MM.1S (cell line): ENCODE results near the gene PTPN1.

Source experiments
- DNase-seq: peaks from one replicate; pipeline ENCODE4 v3.0.0-alpha.2; 2015
- H2AFZ ChIP-seq: fragments of 300-600 bp; sonication (generic); 2 replicates; pipeline ENCODE4 v1.6.0; 2016; ENCODE audit warnings: antibody characterized with exemption, low read length
- H3F3A ChIP-seq: fragments of 300-600 bp; sonication (generic); 2 replicates; pipeline ENCODE4 v1.6.1; 2016; ENCODE audit warnings: mild to moderate bottlenecking, antibody characterized with exemption, low read length, moderate library complexity, mixed read lengths; ENCODE audit not compliant: insufficient read depth
- H3K27ac ChIP-seq: fragments of 300-600 bp; sonication (generic); 2 replicates; pipeline ENCODE4 v1.5.1; 2016; ENCODE audit warnings: mild to moderate bottlenecking, low read length
- H3K27me3 ChIP-seq: fragments of 300-600 bp; sonication (generic); replicated peaks from 2 replicates; pipeline ENCODE4 v1.6.0; 2016; ENCODE audit warnings: low read length; ENCODE audit not compliant: insufficient read depth
- H3K36me3 ChIP-seq: fragments of 300-600 bp; sonication (generic); replicated peaks from 2 replicates; pipeline ENCODE4 v1.6.1; 2016; ENCODE audit warnings: mild to moderate bottlenecking, low read length, mixed read lengths; ENCODE audit not compliant: insufficient read depth
- H3K4me1 ChIP-seq: fragments of 300-600 bp; sonication (generic); 2 replicates; pipeline ENCODE4 v1.6.1; 2016; ENCODE audit warnings: low read length, mixed read lengths
- H3K4me2 ChIP-seq: fragments of 300-600 bp; sonication (generic); 2 replicates; pipeline ENCODE4 v1.6.0; 2016; ENCODE audit warnings: low read depth, low read length
- H3K4me3 ChIP-seq: fragments of 300-600 bp; sonication (generic); 2 replicates; pipeline ENCODE4 v1.5.1; 2016; ENCODE audit warnings: low read length, mixed read lengths
- H3K79me2 ChIP-seq: fragments of 300-600 bp; sonication (generic); 2 replicates; pipeline ENCODE4 v1.6.1; 2016; ENCODE audit warnings: mixed run types, low read length, mixed read lengths
- H3K9ac ChIP-seq: fragments of 300-600 bp; sonication (generic); 2 replicates; pipeline ENCODE4 v1.6.1; 2016; ENCODE audit warnings: low read length, mixed read lengths
- H3K9me2 ChIP-seq: fragments of 300-600 bp; sonication (generic); replicated peaks from 2 replicates; pipeline ENCODE4 v1.6.1; 2016; ENCODE audit warnings: mild to moderate bottlenecking, low read length, mixed read lengths; ENCODE audit not compliant: insufficient read depth
- H3K9me3 ChIP-seq: fragments of 300-600 bp; sonication (generic); replicated peaks from 2 replicates; pipeline ENCODE4 v1.6.1; 2016; ENCODE audit warnings: mild to moderate bottlenecking, low read length, mixed read lengths; ENCODE audit not compliant: insufficient read depth
- H4K20me1 ChIP-seq: fragments of 300-600 bp; sonication (generic); 2 replicates; pipeline ENCODE4 v1.6.1; 2016; ENCODE audit warnings: mild to moderate bottlenecking, low read length, moderate library complexity, mixed read lengths; ENCODE audit not compliant: insufficient read depth
- CTCF ChIP-seq: fragments of 300-600 bp; sonication (generic); IDR thresholded peaks from 2 replicates; pipeline ENCODE4 v1.5.1; 2016; ENCODE audit warnings: antibody characterized with exemption, low read length, mixed read lengths
- EZH2 ChIP-seq: fragments of 300-600 bp; sonication (generic); optimal IDR thresholded peaks from 2 replicates; pipeline ENCODE3; 2017; ENCODE audit warnings: low read depth, mild to moderate bottlenecking, antibody characterized with exemption, low read length, mixed read lengths
- EZH2phosphoT487 ChIP-seq: fragments of 300-600 bp; sonication (generic); IDR thresholded peaks from 2 replicates; pipeline ENCODE4 v1.6.1; 2018; ENCODE audit warnings: antibody characterized with exemption, low read length

Gene PTPN1

GRCh38 chr20:50595433-50595895, 85.3 kb downstream of the PTPN1 start:
- H3K79me2 ChIP-seq, result no peaks in the 10 kb centered on the region
- H3K27ac ChIP-seq, result no peak overlapping the region
- TF ChIP-seq EZH2, result no peak
- TF ChIP-seq EZH2phosphoT487, result no peak
- TF ChIP-seq CTCF, result no peak
- H3F3A ChIP-seq, result no peaks in the 10 kb centered on the region
- no peaks in the 10 kb centered on the region for H4K20me1 ChIP-seq
- H3K4me1 ChIP-seq, result no peaks in the 10 kb centered on the region
- no peaks in the 10 kb centered on the region for H3K9me2 ChIP-seq
- H3K36me3 ChIP-seq, result no peaks in the 10 kb centered on the region
- H3K27me3 ChIP-seq, result peaks cover 5% of the 10 kb centered on the region; the same call in 1 of the 2 replicates
- H3K4me2 ChIP-seq, result no peak overlapping the region
- no peak for DNase-seq
- H3K9me3 ChIP-seq, result no peaks in the 10 kb centered on the region
- no peak overlapping the region for H3K4me3 ChIP-seq
- H2AFZ ChIP-seq, result no peak overlapping the region
- no peak overlapping the region for H3K9ac ChIP-seq

- Histone ChIP-seq H3K4me1 (no peaks in the 10 kb centered on the region), H3K4me3 (no peak overlapping the region), H3K79me2 (no peaks in the 10 kb centered on the region), H3K27me3 (peaks cover 5% of the 10 kb centered on the region; the same call in 1 of the 2 replicates), H3K9me3 (no peaks in the 10 kb centered on the region), H3K27ac (no peak overlapping the region), H3K36me3 (no peaks in the 10 kb centered on the region), H3K4me2 (no peak overlapping the region), H2AFZ (no peak overlapping the region), H3K9me2 (no peaks in the 10 kb centered on the region), H3F3A (no peaks in the 10 kb centered on the region), H3K9ac (no peak overlapping the region), H4K20me1 (no peaks in the 10 kb centered on the region)
- DNase-seq, result no peak
- TF ChIP-seq CTCF (no peak), EZH2phosphoT487 (no peak), EZH2 (no peak)
Observed at GRCh38 chr20:50595988-50596693, 86.0 kb downstream of the PTPN1 start.

GRCh38 chr20:50596694-50597021, 86.5 kb downstream of the PTPN1 start:
- H3K4me1 ChIP-seq, result 0 out of 2 replicates have a peak, but pooled peaks cover 2% of the 10 kb centered on the region
- H3K36me3 ChIP-seq, result no peaks in the 10 kb centered on the region
- no peaks in the 10 kb centered on the region for H3F3A ChIP-seq
- DNase-seq, result no peak
- H3K9ac ChIP-seq, result no peak overlapping the region
- H2AFZ ChIP-seq, result no peak overlapping the region
- TF ChIP-seq EZH2 (no peak), EZH2phosphoT487 (no peak), CTCF (no peak)
- H3K9me3 ChIP-seq, result no peaks in the 10 kb centered on the region
- no peaks in the 10 kb centered on the region for H3K9me2 ChIP-seq
- H4K20me1 ChIP-seq, result no peaks in the 10 kb centered on the region
- no peaks in the 10 kb centered on the region for H3K79me2 ChIP-seq
- H3K27ac ChIP-seq, result no peak overlapping the region
- no peak overlapping the region for H3K4me3 ChIP-seq
- H3K27me3 ChIP-seq, result peaks cover 5% of the 10 kb centered on the region; the same call in 1 of the 2 replicates
- H3K4me2 ChIP-seq, result no peak overlapping the region
